WTC11 (cell line): ENCODE data around the gene MAML2. TPM values are rescaled to one million over a fixed set of nuclear protein-coding genes. Genes with fewer than 3 reads are reported as not detected.

Experiments
- ATAC-seq: fragments of 200-7000 bp; cut with Tn5 transposase; 2 replicates; pipeline ENCODE4 v1.10.0; 2021; ENCODE audit warnings: mild to moderate bottlenecking, moderate library complexity
- CTCF ChIA-PET: fragments of 300-600 bp; sonication (Branson Sonifier 250); formaldehyde crosslinking; loops from one replicate; lab custom pipeline; 2021; ENCODE audit warnings: antibody characterized with exemption; lab: Charles Lee
- POLR2A ChIA-PET: fragments of 350-600 bp; sonication (Branson Sonifier 250); formaldehyde crosslinking; loops from one replicate; lab custom pipeline; 2021; ENCODE audit warnings: antibody characterized with exemption; lab: Charles Lee
- DNase-seq: peaks from one replicate; pipeline ENCODE4 v3.0.0; 2021; ENCODE audit warnings: low spot score
- H3K27ac Mint-ChIP-seq: 2 replicates; pipeline ENCODE4 v1.8.0; 2021; ENCODE audit warnings: mixed read lengths
- H3K27me3 Mint-ChIP-seq: 2 replicates; pipeline ENCODE4 v1.8.0; 2021; ENCODE audit warnings: low read depth, mild to moderate bottlenecking, moderate library complexity, mixed read lengths
- H3K36me3 Mint-ChIP-seq: 2 replicates; pipeline ENCODE4 v1.8.0; 2021; ENCODE audit warnings: mixed read lengths
- H3K4me1 Mint-ChIP-seq: 2 replicates; pipeline ENCODE4 v1.8.0; 2022; ENCODE audit warnings: mixed read lengths
- H3K4me3 Mint-ChIP-seq: 2 replicates; pipeline ENCODE4 v1.8.0; 2021; ENCODE audit warnings: mild to moderate bottlenecking, moderate library complexity, mixed read lengths
- H3K9me3 Mint-ChIP-seq: 2 replicates; pipeline ENCODE4 v1.8.0; 2021; ENCODE audit warnings: mixed read lengths
- AR ChIP-seq: fragments of 250-450 bp; sonication (Bioruptor Pico); IDR thresholded peaks from 2 replicates; pipeline ENCODE4 v1.9.0; 2021; ENCODE audit warnings: mild to moderate bottlenecking
- ARID4B ChIP-seq: sonication (generic); formaldehyde crosslinking; IDR thresholded peaks from 2 replicates; pipeline ENCODE4 v1.8.0; 2023; ENCODE audit warnings: missing genetic modification reagents, mild to moderate bottlenecking, borderline replicate concordance
- ATF1 ChIP-seq: sonication (generic); formaldehyde crosslinking; IDR thresholded peaks from 2 replicates; pipeline ENCODE4 v1.8.1; 2023; ENCODE audit warnings: mild to moderate bottlenecking, moderate library complexity, missing genetic modification reagents
- CREM ChIP-seq: sonication (generic); formaldehyde crosslinking; IDR thresholded peaks from 2 replicates; pipeline ENCODE4 v1.8.1; 2022; ENCODE audit warnings: mild to moderate bottlenecking, missing genetic modification reagents, moderate library complexity
- E2F1 ChIP-seq: sonication (generic); formaldehyde crosslinking; IDR thresholded peaks from 2 replicates; pipeline ENCODE4 v1.8.0; 2022; ENCODE audit warnings: mild to moderate bottlenecking, missing genetic modification reagents
- ERG ChIP-seq: fragments of 250-450 bp; sonication (Bioruptor Pico); IDR thresholded peaks from 2 replicates; pipeline ENCODE4 v1.8.0; 2021; ENCODE audit warnings: mild to moderate bottlenecking
- FOXP1 ChIP-seq: sonication (generic); formaldehyde crosslinking; IDR thresholded peaks from 2 replicates; pipeline ENCODE4 v1.8.0; 2022; ENCODE audit warnings: missing genetic modification reagents, mild to moderate bottlenecking, moderate library complexity, borderline replicate concordance
- FOXP4 ChIP-seq: sonication (generic); formaldehyde crosslinking; IDR thresholded peaks from 2 replicates; pipeline ENCODE4 v1.8.0; 2022; ENCODE audit warnings: mild to moderate bottlenecking, missing genetic modification reagents
- IRF2 ChIP-seq: sonication (generic); formaldehyde crosslinking; IDR thresholded peaks from 2 replicates; pipeline ENCODE4 v1.8.0; 2022; ENCODE audit warnings: low read depth, missing genetic modification reagents, borderline replicate concordance
- MXD4 ChIP-seq: fragments of 250-450 bp; sonication (Bioruptor Pico); IDR thresholded peaks from 2 replicates; pipeline ENCODE4 v1.8.0; 2021; ENCODE audit warnings: mild to moderate bottlenecking, moderate library complexity, borderline replicate concordance
- NFATC4 ChIP-seq: fragments of 250-450 bp; sonication (Bioruptor Pico); IDR thresholded peaks from 2 replicates; pipeline ENCODE4 v1.9.0; 2021; ENCODE audit warnings: mild to moderate bottlenecking
- NFE2L1 ChIP-seq: sonication (generic); formaldehyde crosslinking; IDR thresholded peaks from 2 replicates; pipeline ENCODE4 v1.8.1; 2023; ENCODE audit warnings: missing genetic modification reagents
- PRRX2 ChIP-seq: fragments of 250-450 bp; sonication (Bioruptor Pico); IDR thresholded peaks from 2 replicates; pipeline ENCODE4 v1.8.0; 2021; ENCODE audit warnings: mild to moderate bottlenecking
- SOX15 ChIP-seq: fragments of 250-450 bp; sonication (Bioruptor Pico); IDR thresholded peaks from 2 replicates; pipeline ENCODE4 v1.9.0; 2021; ENCODE audit warnings: mild to moderate bottlenecking
- SP1 ChIP-seq: sonication (generic); formaldehyde crosslinking; conservative IDR thresholded peaks from 2 replicates; pipeline ENCODE4 v1.8.1; 2022; ENCODE audit warnings: missing genetic modification reagents
- ZNF121 ChIP-seq: sonication (generic); formaldehyde crosslinking; IDR thresholded peaks from 2 replicates; pipeline ENCODE4 v1.8.0; 2023; ENCODE audit warnings: missing genetic modification reagents
- ZNF232 ChIP-seq: sonication (generic); formaldehyde crosslinking; IDR thresholded peaks from 2 replicates; pipeline ENCODE4 v1.8.0; 2022; ENCODE audit warnings: mild to moderate bottlenecking, missing genetic modification reagents
- ZNF281 ChIP-seq: sonication (generic); formaldehyde crosslinking; IDR thresholded peaks from 2 replicates; pipeline ENCODE4 v1.8.0; 2023; ENCODE audit warnings: mild to moderate bottlenecking, missing genetic modification reagents
- ZNF423 ChIP-seq: fragments of 250-450 bp; sonication (Bioruptor Pico); IDR thresholded peaks from 2 replicates; pipeline ENCODE4 v2.1.2; 2022; ENCODE audit warnings: mild to moderate bottlenecking, moderate library complexity
- ZNF671 ChIP-seq: fragments of 250-450 bp; sonication (Bioruptor Pico); IDR thresholded peaks from 2 replicates; pipeline ENCODE4 v1.8.0; 2021; ENCODE audit warnings: mild to moderate bottlenecking
- ZSCAN18 ChIP-seq: fragments of 250-450 bp; sonication (Bioruptor Pico); IDR thresholded peaks from 2 replicates; pipeline ENCODE4 v2.1.2; 2022; ENCODE audit warnings: mild to moderate bottlenecking, moderate library complexity
- total RNA-seq: library from RNA; stranded (reverse); gene quantifications from 3 replicates; pipeline ENCODE4 v1.2.3, GENCODE V29; 2021

Gene MAML2
- total RNA-seq, 1 experiment from 2014 or later, result 8.1 TPM

- DNase-seq, result no peak
- H3K27me3 Mint-ChIP-seq, result no peaks in the 10 kb centered on the region
- no peak for ATAC-seq
- no peaks in the 10 kb centered on the region; the same call in 1 of the 2 replicates for H3K36me3 Mint-ChIP-seq
- CTCF ChIA-PET, result interaction anchor here (2.1 kb wide), 1 partner anchor 83 kb away, joined by 6 read pairs; the partner anchor contains the start of gene MAML2
- no peaks in the 10 kb centered on the region for H3K9me3 Mint-ChIP-seq
- no peak overlapping the region for H3K4me3 Mint-ChIP-seq
- TF ChIP-seq MXD4 (CRISPR knock-in tag) (no peak), NFATC4 (no peak), AR (CRISPR knock-in tag) (no peak), SOX15 (CRISPR knock-in tag) (no peak), IRF2 (CRISPR knock-in tag) (no peak), FOXP1 (no peak), ZNF121 (CRISPR knock-in tag) (no peak), E2F1 (CRISPR knock-in tag) (no peak), ERG (no peak), ZNF232 (CRISPR knock-in tag) (no peak), SP1 (no peak), ATF1 (no peak), ARID4B (CRISPR knock-in tag) (no peak), ZNF671 (no peak), FOXP4 (CRISPR knock-in tag) (no peak)
- H3K27ac Mint-ChIP-seq, result no peak overlapping the region
- POLR2A ChIA-PET, result no interaction called here
- peaks cover 47% of the 10 kb centered on the region for H3K4me1 Mint-ChIP-seq
Observed at GRCh38 chr11:96260532-96260931, 82.5 kb downstream of the MAML2 start.

GRCh38 chr11:96260067-96260511 lies 82.9 kb downstream of the MAML2 start:
- Mint-ChIP-seq H3K27me3 (no peaks in the 10 kb centered on the region), H3K4me1 (peaks cover 47% of the 10 kb centered on the region), H3K27ac (no peak overlapping the region), H3K36me3 (no peaks in the 10 kb centered on the region; the same call in 1 of the 2 replicates), H3K4me3 (no peak overlapping the region), H3K9me3 (no peaks in the 10 kb centered on the region)
- ATAC-seq, result no peak
- no peak for DNase-seq
- CTCF ChIA-PET, result interaction anchor here (2.1 kb wide), 1 partner anchor 83 kb away, joined by 6 read pairs; the partner anchor contains the start of gene MAML2
- POLR2A ChIA-PET, result no interaction called here
- no peak for TF ChIP-seq ZNF423 (CRISPR knock-in tag)
- TF ChIP-seq CREM (CRISPR knock-in tag), result no peak
- TF ChIP-seq IRF2 (CRISPR knock-in tag), result no peak
- no peak for TF ChIP-seq PRRX2 (CRISPR knock-in tag)
- TF ChIP-seq ZSCAN18 (CRISPR knock-in tag), result no peak
- no peak for TF ChIP-seq NFE2L1 (CRISPR knock-in tag)
- TF ChIP-seq ZNF281 (CRISPR knock-in tag), result no peak
